Loucy (cell line): ENCODE results near the gene S100A13.

Source experiments
- H2AFZ ChIP-seq: fragments of 200-600 bp; sonication (generic); 2 replicates; pipeline ENCODE4 v1.6.0; 2016; ENCODE audit warnings: antibody characterized with exemption, mild to moderate bottlenecking, low read length, moderate library complexity
- H3F3A ChIP-seq: fragments of 200-600 bp; 2 replicates; pipeline ENCODE4 v1.6.0; 2016; ENCODE audit warnings: antibody characterized with exemption, low read depth, mild to moderate bottlenecking
- H3K27me3 ChIP-seq: fragments of 200-600 bp; sonication (generic); 2 replicates; pipeline ENCODE4 v1.6.1; 2014; ENCODE audit warnings: low read length, mild to moderate bottlenecking; ENCODE audit not compliant: insufficient read depth, poor library complexity, severe bottlenecking
- H3K36me3 ChIP-seq: fragments of 200-600 bp; sonication (generic); 2 replicates; pipeline ENCODE4 v1.6.1; 2016; ENCODE audit warnings: low read length; ENCODE audit not compliant: insufficient read depth
- H3K4me1 ChIP-seq: fragments of 200-600 bp; sonication (generic); 2 replicates; pipeline ENCODE4 v1.5.1; 2014; ENCODE audit warnings: low read length, mild to moderate bottlenecking; ENCODE audit not compliant: insufficient read depth, poor library complexity, severe bottlenecking
- H3K4me2 ChIP-seq: fragments of 200-600 bp; sonication (generic); 2 replicates; pipeline ENCODE4 v1.6.0; 2014; ENCODE audit warnings: antibody characterized with exemption, low read length, low read depth, mild to moderate bottlenecking; ENCODE audit not compliant: poor library complexity, severe bottlenecking
- H3K4me3 ChIP-seq: fragments of 200-600 bp; sonication (generic); 2 replicates; pipeline ENCODE4 v1.5.1; 2014; ENCODE audit warnings: low read length, mild to moderate bottlenecking, mixed read lengths; ENCODE audit not compliant: poor library complexity, severe bottlenecking
- H3K79me2 ChIP-seq: fragments of 200-600 bp; sonication (generic); 2 replicates; pipeline ENCODE4 v1.6.1; 2014; ENCODE audit warnings: low read length; ENCODE audit not compliant: insufficient read depth
- H3K9ac ChIP-seq: fragments of 200-600 bp; sonication (generic); 2 replicates; pipeline ENCODE4 v1.6.0; 2014; ENCODE audit warnings: mild to moderate bottlenecking, low read depth, low read length, moderate library complexity; ENCODE audit not compliant: poor library complexity, severe bottlenecking
- H3K9me2 ChIP-seq: fragments of 200-600 bp; sonication (generic); replicated peaks from 2 replicates; pipeline ENCODE4 v1.6.1; 2016; ENCODE audit warnings: low read depth, low read length, mixed read lengths
- H3K9me3 ChIP-seq: fragments of 200-600 bp; sonication (generic); 2 replicates; pipeline ENCODE4 v1.6.1; 2014; ENCODE audit warnings: mild to moderate bottlenecking, antibody characterized with exemption, low read length, low read depth; ENCODE audit not compliant: insufficient read depth
- H4K20me1 ChIP-seq: fragments of 200-600 bp; sonication (generic); 2 replicates; pipeline ENCODE4 v1.6.0; 2014; ENCODE audit warnings: antibody characterized with exemption, low read length, mild to moderate bottlenecking; ENCODE audit not compliant: insufficient read depth, poor library complexity, severe bottlenecking
- CTCF ChIP-seq: fragments of 200-600 bp; sonication (generic); conservative IDR thresholded peaks from 2 replicates; pipeline ENCODE4 v1.5.1; 2014; ENCODE audit warnings: mild to moderate bottlenecking, antibody characterized with exemption, low read length
- EZH2phosphoT487 ChIP-seq: fragments of 200-600 bp; IDR thresholded peaks from 2 replicates; pipeline ENCODE4 v1.6.1; 2018; ENCODE audit warnings: antibody characterized with exemption, mild to moderate bottlenecking, moderate library complexity, borderline replicate concordance

Gene S100A13

DNA sequence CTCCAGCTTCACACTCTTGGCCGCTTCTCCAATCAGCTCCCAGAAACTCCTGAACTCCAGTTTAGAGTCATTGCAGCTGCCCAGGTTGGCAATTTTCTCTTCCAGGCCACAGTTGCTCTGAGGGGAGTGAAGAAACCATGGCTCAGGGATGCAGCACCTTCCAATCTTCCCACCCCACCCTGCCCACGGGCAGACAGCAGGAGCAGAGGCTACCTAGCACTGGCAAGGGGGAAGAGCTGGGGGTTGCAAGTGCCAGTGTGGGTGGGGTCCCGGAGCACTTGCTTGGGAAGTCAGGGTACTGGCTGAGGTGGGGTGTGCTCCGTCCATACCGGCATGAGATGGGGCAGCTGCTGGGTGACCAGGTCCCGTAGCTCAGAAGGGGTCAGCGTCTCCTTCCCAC is 12.4 kb downstream of the S100A13 start:
- Histone ChIP-seq H3K27me3 (no peaks in the 10 kb centered on the region), H3K4me1 (peaks cover 4% of the 10 kb centered on the region), H3K4me2 (no peak overlapping the region), H2AFZ (no peak overlapping the region), H3F3A (no peaks in the 10 kb centered on the region), H3K9me3 (no peaks in the 10 kb centered on the region), H3K36me3 (no peaks in the 10 kb centered on the region), H4K20me1 (no peaks in the 10 kb centered on the region), H3K9me2 (no peaks in the 10 kb centered on the region), H3K79me2 (no peaks in the 10 kb centered on the region), H3K9ac (no peak overlapping the region), H3K4me3 (no peak overlapping the region)
- TF ChIP-seq CTCF (no peak), EZH2phosphoT487 (no peak)

DNA sequence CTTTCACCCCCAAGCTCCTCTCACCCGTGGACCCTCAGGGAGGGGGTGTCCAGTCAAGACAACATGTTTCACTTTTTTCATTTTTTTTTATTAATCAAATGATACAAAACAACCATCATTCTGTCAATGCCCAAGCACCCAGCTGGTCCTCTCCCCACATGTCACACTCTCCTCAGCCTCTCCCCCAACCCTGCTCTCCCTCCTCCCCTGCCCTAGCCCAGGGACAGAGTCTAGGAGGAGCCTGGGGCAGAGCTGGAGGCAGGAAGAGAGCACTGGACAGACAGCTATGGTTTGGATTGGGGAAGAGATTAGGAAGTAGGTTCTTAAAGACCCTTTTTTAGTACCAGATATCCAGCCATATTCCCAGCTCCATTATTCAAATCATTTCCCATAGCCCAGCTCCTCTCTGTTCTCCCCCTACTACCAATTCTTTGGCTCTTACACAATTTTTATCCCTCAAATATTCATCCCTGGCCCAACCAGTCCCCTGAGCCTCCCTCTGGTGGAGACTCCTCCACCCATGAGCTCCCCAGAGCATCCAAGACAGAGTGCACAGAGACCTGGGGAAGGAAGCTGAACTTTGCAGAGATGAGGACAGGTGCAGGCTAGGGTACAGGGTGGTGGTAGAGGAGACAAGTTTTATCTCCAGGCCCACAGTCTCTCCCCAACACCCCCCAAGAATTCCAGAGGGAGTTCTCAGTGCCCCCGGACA is 13.0 kb downstream of the S100A13 start:
- Histone ChIP-seq H3K4me1 (peaks cover 4% of the 10 kb centered on the region), H3K9me2 (no peaks in the 10 kb centered on the region), H3K9ac (no peak overlapping the region), H3K4me2 (no peak overlapping the region), H3K4me3 (no peak overlapping the region), H3F3A (no peaks in the 10 kb centered on the region), H3K36me3 (no peaks in the 10 kb centered on the region), H3K27me3 (no peaks in the 10 kb centered on the region), H3K9me3 (no peaks in the 10 kb centered on the region), H3K79me2 (no peaks in the 10 kb centered on the region), H2AFZ (no peak overlapping the region), H4K20me1 (no peaks in the 10 kb centered on the region)
- TF ChIP-seq EZH2phosphoT487: no peak
- no peak for TF ChIP-seq CTCF

- Histone ChIP-seq H3K4me2 (no peak overlapping the region), H4K20me1 (no peaks in the 10 kb centered on the region), H3K4me3 (no peak overlapping the region), H2AFZ (no peak overlapping the region), H3F3A (no peaks in the 10 kb centered on the region), H3K4me1 (peaks cover 4% of the 10 kb centered on the region), H3K9ac (no peak overlapping the region), H3K9me3 (no peaks in the 10 kb centered on the region), H3K79me2 (no peaks in the 10 kb centered on the region), H3K9me2 (no peaks in the 10 kb centered on the region), H3K36me3 (no peaks in the 10 kb centered on the region), H3K27me3 (no peaks in the 10 kb centered on the region)
- TF ChIP-seq CTCF: no peak
- no peak for TF ChIP-seq EZH2phosphoT487
Measured at GRCh38 chr1:153613406-153613805, 13.9 kb downstream of the S100A13 start.
